Stomach (tissue), 9 donors: ENCODE data around the gene SLC2A4. TPM values are rescaled to one million over a fixed set of nuclear protein-coding genes. Genes with fewer than 3 reads are reported as not detected.

Source experiments
- DNase-seq, 2 donors: peaks; one replicate each; pipeline versions ENCODE4 v3.0.0 to v3.0.0-alpha.2; 2013 to 2019
- H3K27ac ChIP-seq, 5 donors: fragments of 200-600 bp in 4 of 5; sonication (generic) in 4 of 5; one replicate each; pipeline ENCODE4 v1.5.1; 2013 to 2019; ENCODE audit warnings: mild to moderate bottlenecking in 1 of 5, moderate library complexity in 1 of 5
- H3K27me3 ChIP-seq, 3 donors: fragments of 200-600 bp; sonication (generic); one replicate each; pipeline ENCODE4 v1.5.1; 2017 to 2019; ENCODE audit warnings: mixed run types in 1 of 3
- H3K36me3 ChIP-seq, 4 donors: fragments of 200-600 bp; sonication (generic); 1 replicate in 3 of 4; 2 replicates in 1 of 4; pipeline ENCODE4 v1.5.1; 2016 to 2019
- H3K4me1 ChIP-seq, 4 donors: fragments of 200-600 bp; sonication (generic); one replicate each; pipeline ENCODE4 v1.5.1; 2016 to 2019
- H3K4me3 ChIP-seq, 4 donors: fragments of 200-600 bp; sonication (generic) in 3 of 4; one replicate each; pipeline ENCODE4 v1.5.1; 2016 to 2019; ENCODE audit warnings: mild to moderate bottlenecking in 1 of 4
- H3K9me3 ChIP-seq, 4 donors: fragments of 200-600 bp; sonication (generic); one replicate each; pipeline ENCODE4 v1.5.1; 2016 to 2019
- EP300 ChIP-seq: sonication (generic); formaldehyde crosslinking; IDR thresholded peaks from one replicate; pipeline ENCODE4 v1.6.1; 2017; ENCODE audit warnings: antibody characterized with exemption
- POLR2A ChIP-seq, 4 donors: fragments of 450-650 bp; IDR thresholded peaks; one replicate each; pipeline ENCODE4 v1.6.1; 2016; ENCODE audit warnings: antibody characterized with exemption in 4 of 4, control low read depth in 2 of 4, mild to moderate bottlenecking in 1 of 4, moderate library complexity in 1 of 4
- POLR2AphosphoS5 ChIP-seq, 3 donors: sonication (generic); formaldehyde crosslinking; IDR thresholded peaks; one replicate each; pipeline ENCODE4 v1.6.1; 2016; ENCODE audit warnings: antibody characterized with exemption in 3 of 3
- WGBS, 5 donors: extraction: QIAGEN DNeasy Blood & Tissue Kit in 3 of 5; methylation state at CpG; one replicate each; pipeline versions ENCODE4 v1.1.5 to v1.1.7; 2013 to 2018; 5-methylcytosine and 5-hydroxymethylcytosine counted together
- intact Hi-C: fragments of 100-400 bp; cut with DNase I; formaldehyde crosslinking; loops from one replicate; pipeline ENCODE4 v1.15.1; 2023; ENCODE audit warnings: low total_unique reads
- polyA plus RNA-seq, 3 donors: library from polyadenylated mRNA; stranded (reverse); fragments of 200-250 nt; gene quantifications; one replicate each; pipeline ENCODE4 v1.2.3, GENCODE V29; 2013
- total RNA-seq, 5 donors: library from RNA; depleted of rRNA; stranded (reverse); fragments of >200 nt; gene quantifications; one replicate each; pipeline versions ENCODE4 v1.1.0 to v1.2.3, GENCODE V29; 2014 to 2016
- TF ChIP-seq, protein P1 (sequence below), 7 experiments: fragments of 450-650 bp in 4 of 7; fragments of 200-600 bp in 3 of 7; sonication (generic) in 3 of 7; IDR thresholded peaks; one replicate each; pipeline ENCODE4 v1.5.1; 2016 to 2019; ENCODE audit warnings: antibody characterized with exemption in 7 of 7, control low read depth in 2 of 7, mild to moderate bottlenecking in 1 of 7
- donor health status: healthy with polysubstance abuse.
- donor health status: Bipolar disorder and iron deficiency.
- donor health status: healthy.

SLC2A4 gene
- total and polyA plus RNA-seq, 8 donors = 0.92 to 26.6 (median 5.6) TPM

DNA sequence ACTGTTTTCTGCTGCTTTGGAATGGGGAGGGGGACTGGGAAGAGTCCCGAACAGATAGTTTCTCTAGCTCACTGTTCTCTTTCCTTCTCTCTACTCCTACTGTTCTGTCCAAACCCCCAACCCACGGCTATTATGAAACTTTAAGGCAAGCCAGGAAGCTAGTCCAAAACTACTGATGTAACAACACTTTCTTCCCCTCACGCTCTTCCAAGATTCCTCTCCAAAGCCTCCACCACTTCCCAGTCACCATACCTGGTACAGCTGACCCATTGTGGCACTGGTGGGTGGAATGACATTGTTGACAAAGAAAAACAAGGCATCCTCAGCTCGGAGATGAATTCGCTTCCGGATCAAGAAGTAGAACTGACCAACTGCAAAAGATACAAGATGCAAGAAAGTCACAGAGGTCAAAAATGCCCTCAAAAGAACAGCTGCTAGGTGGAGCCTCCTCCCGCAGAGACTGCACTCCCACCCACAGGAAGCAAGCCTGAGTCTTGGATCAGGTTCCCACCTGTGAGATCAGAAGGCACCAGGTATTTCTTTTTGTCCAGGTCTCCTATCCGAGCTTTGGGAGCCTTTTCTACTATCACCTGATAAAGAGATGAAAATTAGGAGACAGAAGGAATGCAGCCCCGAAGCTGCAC is 40.3 kb upstream of the SLC2A4 start:
- H3K4me3 ChIP-seq = peak overlapping the region; percentile 77 to 97 (median 82)
- intact Hi-C loops = no loop called here

DNA sequence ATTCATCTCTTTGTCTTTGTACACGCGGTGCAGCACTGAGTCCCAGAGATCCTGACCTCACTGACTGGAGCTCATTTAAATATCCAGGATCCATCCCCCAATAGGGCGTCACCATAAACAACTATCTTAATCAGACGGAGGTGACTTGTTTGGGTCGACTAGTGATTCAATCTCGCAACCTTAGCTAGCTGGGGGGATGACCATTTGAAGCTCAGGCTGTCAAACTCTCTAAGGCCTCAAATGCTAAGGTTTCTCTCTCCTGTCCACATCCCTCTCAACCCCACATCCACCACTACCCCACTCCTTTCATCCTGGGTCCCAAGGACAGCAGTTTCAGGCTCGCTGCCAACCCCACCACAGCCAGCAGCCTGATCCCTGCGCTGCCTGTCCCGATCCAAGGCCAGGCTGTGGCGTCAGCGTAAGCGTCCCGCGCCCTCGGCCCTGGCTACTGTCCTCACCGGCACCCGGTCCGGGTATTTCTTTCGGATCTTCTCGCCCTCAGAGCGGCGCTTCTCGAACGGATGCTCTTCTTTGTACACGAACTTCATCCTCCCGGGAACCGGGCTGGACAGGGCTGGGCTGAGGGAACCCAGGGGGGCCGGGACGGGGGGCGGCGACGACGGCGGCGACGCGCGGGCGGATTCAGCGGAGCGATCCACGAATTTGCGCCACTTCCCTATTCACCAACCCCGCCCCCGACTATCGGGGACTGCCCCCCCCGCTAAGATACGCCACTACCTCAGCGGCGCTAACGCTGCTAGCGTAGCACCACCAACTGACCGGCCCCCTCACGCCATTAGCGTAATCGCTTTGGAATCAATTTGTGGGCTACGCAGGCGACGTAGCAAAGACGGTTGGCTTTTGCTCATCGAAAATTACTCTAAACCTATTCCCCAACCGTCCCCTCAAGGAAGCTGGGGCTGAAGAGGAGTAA is 39.5 kb upstream of the SLC2A4 start, which contains the start of gene GABARAP:
Gene GABARAP (minus strand): TSS at position 667 of the 934 bp plus-strand sequence. CDS start 119 bp downstream, at position 548.
- WGBS, 5 donors = 0 to 1% (median 0%) methylated on average over 34 to 62 of the region's 62 CpGs
- H3K4me1 ChIP-seq = peaks cover 26 to 39% (median 37%) of the 10 kb centered on the region in 4 donors
- TF ChIP-seq EP300 = no peak
- TF ChIP-seq POLR2AphosphoS5 (IDR thresholded peaks at IDR 0.05) = peak in 1 of 3 donors; percentile 22
- TF ChIP-seq, protein P1, sequence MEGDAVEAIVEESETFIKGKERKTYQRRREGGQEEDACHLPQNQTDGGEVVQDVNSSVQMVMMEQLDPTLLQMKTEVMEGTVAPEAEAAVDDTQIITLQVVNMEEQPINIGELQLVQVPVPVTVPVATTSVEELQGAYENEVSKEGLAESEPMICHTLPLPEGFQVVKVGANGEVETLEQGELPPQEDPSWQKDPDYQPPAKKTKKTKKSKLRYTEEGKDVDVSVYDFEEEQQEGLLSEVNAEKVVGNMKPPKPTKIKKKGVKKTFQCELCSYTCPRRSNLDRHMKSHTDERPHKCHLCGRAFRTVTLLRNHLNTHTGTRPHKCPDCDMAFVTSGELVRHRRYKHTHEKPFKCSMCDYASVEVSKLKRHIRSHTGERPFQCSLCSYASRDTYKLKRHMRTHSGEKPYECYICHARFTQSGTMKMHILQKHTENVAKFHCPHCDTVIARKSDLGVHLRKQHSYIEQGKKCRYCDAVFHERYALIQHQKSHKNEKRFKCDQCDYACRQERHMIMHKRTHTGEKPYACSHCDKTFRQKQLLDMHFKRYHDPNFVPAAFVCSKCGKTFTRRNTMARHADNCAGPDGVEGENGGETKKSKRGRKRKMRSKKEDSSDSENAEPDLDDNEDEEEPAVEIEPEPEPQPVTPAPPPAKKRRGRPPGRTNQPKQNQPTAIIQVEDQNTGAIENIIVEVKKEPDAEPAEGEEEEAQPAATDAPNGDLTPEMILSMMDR (IDR thresholded peaks at IDR 0.05) = no peak
- TF ChIP-seq POLR2A (IDR thresholded peaks at IDR 0.05) = peak in 2 of 4 donors; percentile 32 to 41
- peaks cover 34 to 50% (median 46%) of the 10 kb centered on the region in 4 donors for H3K36me3 ChIP-seq
- peak; percentile 96 to 98 for DNase-seq
- H3K9me3 ChIP-seq = no peaks in the 10 kb centered on the region
- H3K27me3 ChIP-seq = no peaks in the 10 kb centered on the region
- intact Hi-C loops = no loop called here
- peak within 1 kb of the TSS; percentile 77 to 97 (median 82) for H3K4me3 ChIP-seq
- H3K27ac ChIP-seq = peak within 1 kb of the TSS; percentile 94 to 99 (median 97)

More for the DNA sequence above, 40.3 kb upstream of the SLC2A4 start:
- WGBS, 5 donors = 22 to 28% (median 25%) methylated on average over 9 of the region's 9 CpGs
- TF ChIP-seq EP300 (no peak), POLR2AphosphoS5 (IDR thresholded peaks at IDR 0.05) (no peak), POLR2A (IDR thresholded peaks at IDR 0.05) (no peak)
- TF ChIP-seq, protein P1 (IDR thresholded peaks at IDR 0.05) = no peak
- peaks cover 26 to 47% (median 42%) of the 10 kb centered on the region in 4 donors for H3K4me1 ChIP-seq
- no peak for DNase-seq
- peaks cover 29 to 49% (median 45%) of the 10 kb centered on the region in 4 donors for H3K36me3 ChIP-seq
- H3K27me3 ChIP-seq = no peaks in the 10 kb centered on the region
- no peaks in the 10 kb centered on the region for H3K9me3 ChIP-seq
- peak overlapping the region; percentile 94 to 99 (median 97) for H3K27ac ChIP-seq

DNA sequence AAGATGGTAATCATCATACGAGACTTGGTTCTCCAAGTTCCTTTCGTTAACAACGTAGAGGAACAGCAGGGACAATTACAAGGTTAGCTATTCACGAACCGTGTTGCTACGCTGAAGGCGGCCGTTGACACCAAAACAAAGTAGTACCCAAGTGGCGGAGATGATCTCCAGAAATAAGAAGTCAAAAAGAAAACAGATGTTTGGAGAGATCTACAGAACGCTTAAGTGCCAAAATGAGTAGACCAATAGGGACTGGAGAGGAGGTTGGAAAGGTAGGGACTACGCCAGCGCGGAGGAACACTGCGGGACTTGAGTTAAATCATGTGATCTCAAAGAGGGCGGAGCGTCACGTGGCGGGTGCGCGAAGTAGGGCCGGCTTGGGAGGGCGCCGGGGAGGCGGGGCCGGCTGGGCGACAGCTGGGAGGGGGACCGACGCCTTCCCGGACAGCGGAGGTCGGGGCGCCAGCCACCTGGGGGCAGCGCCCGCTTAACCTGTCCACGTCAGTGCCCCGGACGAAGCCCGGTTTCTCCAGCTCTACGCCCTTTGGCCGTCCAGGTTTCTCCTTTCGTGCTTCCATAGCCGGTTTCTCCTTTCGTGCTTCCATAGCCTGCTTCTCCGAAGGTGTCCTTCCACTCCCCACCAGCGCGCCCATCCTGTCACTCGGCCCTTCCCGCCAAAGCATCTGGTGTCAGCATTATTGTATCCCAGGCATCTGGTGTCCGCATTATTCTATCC is 38.6 kb upstream of the SLC2A4 start:
- WGBS, 5 donors = 0 to 4% (median 1%) methylated on average over 44 to 49 of the region's 49 CpGs
- no peak for TF ChIP-seq POLR2A (IDR thresholded peaks at IDR 0.05)
- TF ChIP-seq POLR2AphosphoS5 (IDR thresholded peaks at IDR 0.05) = peak; percentile 87 to 98 (median 97)
- peak; percentile 37 for TF ChIP-seq EP300
- TF ChIP-seq, protein P1 (IDR thresholded peaks at IDR 0.05) = peak in 2 of 7 experiments; percentile 12 to 17

More for the DNA sequence above, 38.6 kb upstream of the SLC2A4 start:
- intact Hi-C loops = no loop called here
- peak overlapping the region; percentile 94 to 99 (median 97) for H3K27ac ChIP-seq
- H3K36me3 ChIP-seq = peaks cover 34 to 52% (median 47%) of the 10 kb centered on the region in 4 donors
- peak; percentile 97 to 98 for DNase-seq
- peak overlapping the region; percentile 77 to 97 (median 82) for H3K4me3 ChIP-seq
- no peaks in the 10 kb centered on the region for H3K27me3 ChIP-seq
- H3K4me1 ChIP-seq = peaks cover 20 to 38% (median 30%) of the 10 kb centered on the region in 4 donors
- H3K9me3 ChIP-seq = no peaks in the 10 kb centered on the region
